HG02943 (cell line): ENCODE results near the gene TMC1.
"Not testable (repeated sequence)": the region's sequence is repeated elsewhere in the genome, so short reads cannot be mapped to it uniquely, and the experiment has no call there.

ENCODE experiments used
- ATAC-seq: cut with Tn5 transposase; IDR thresholded peaks from one replicate; pipeline ENCODE4 v1.9.1; 2021; ENCODE audit warnings: mild to moderate bottlenecking, low read depth, moderate library complexity; ENCODE audit not compliant: unreplicated experiment

Gene TMC1

GRCh38 chr9:72749276-72749675 lies 227.9 kb downstream of the TMC1 start:
- no peak for ATAC-seq

GRCh38 chr9:72751541-72751940 lies 230.1 kb downstream of the TMC1 start:
- no peak for ATAC-seq

- no peak for ATAC-seq
Observed at GRCh38 chr9:72753266-72753893, 232.0 kb downstream of the TMC1 start.

- no peak for ATAC-seq
Observed at GRCh38 chr9:72755836-72756235, 234.4 kb downstream of the TMC1 start.

DNA sequence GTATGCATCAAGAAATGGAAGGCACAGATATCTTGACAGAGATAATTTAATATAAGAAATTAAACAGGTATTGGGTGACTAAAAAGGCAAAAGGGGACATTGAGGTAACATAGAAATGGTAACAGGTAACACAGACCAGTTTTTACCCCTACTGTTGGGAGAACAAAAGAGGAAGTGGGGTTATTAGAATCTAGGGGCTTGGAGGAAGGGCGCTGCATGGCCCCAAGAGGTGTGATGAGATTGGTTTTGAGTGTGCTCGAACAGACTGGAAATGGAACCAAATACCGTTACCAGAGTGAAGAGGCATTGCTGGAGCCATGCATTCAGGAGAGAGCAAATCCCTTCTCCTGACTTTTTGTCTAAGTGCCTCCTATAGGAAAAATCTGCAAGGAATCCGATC lies 237.5 kb downstream of the TMC1 start:
- no peak for ATAC-seq

GRCh38 chr9:72763022-72763421 lies 241.6 kb downstream of the TMC1 start:
- ATAC-seq, result no peak

GRCh38 chr9:72769546-72769945 lies 248.1 kb downstream of the TMC1 start:
- no peak for ATAC-seq

- ATAC-seq, result no peak
Observed at GRCh38 chr9:72772661-72773060, 251.3 kb downstream of the TMC1 start.

DNA sequence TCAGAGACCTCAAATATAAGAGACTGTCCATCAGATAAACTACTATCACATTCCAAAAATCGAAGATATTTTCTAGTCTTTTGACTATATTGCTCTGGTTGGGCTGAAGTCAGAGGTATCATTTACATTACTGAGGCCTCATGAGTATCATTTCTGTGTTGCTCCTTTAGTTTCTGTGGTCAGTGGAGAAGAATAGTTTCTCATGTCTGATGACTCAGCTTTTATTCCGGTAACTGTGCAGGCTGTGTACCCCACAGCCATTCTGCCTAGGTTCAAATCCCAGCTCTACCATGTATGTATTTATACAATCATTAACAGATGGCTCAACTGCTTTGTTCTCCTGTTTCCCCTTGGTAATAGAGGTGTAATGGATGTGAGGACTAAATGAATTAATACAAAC lies 252.2 kb downstream of the TMC1 start:
- ATAC-seq, result no peak

DNA sequence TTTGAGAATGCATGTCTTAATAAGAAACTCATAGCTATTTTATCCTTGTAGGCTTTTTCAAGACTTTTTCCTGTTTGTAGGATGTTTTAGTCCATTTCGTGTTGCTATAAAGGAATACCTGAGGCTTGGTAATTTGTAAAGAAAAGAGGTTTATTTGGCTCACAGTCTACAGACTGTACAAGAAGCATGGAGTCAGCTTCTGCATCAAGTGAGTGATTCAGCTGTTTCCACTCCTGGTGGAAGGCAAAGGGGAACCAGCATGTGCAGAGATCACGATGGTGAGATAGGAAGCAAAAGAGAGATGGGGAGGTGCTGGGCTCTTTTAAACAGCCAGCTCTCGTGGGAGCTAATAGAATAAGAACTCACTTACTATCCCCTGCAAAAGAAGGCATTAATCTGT lies 254.2 kb downstream of the TMC1 start:
- ATAC-seq, result no peak

- no peak for ATAC-seq
Observed at GRCh38 chr9:72779614-72780013, 258.2 kb downstream of the TMC1 start.

DNA sequence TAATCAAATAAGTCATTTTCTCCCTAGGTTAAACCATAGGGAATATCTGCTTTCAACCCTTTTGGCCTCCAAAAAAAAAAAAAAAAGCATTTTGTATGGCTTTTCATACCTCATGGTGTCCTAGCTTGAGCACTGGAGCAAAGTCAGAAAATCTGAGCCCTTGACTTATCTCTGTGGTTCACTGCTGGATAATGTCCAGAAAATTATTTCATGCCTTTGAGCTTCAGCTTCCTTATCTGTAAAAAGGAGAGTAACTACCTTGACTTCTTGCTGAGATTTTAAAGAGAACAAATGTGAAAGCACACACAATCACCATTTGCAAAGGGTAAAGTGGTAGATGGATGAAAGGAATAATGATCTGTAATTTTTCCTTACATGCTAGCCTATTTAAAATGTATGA lies 265.5 kb downstream of the TMC1 start:
- ATAC-seq, result no peak

DNA sequence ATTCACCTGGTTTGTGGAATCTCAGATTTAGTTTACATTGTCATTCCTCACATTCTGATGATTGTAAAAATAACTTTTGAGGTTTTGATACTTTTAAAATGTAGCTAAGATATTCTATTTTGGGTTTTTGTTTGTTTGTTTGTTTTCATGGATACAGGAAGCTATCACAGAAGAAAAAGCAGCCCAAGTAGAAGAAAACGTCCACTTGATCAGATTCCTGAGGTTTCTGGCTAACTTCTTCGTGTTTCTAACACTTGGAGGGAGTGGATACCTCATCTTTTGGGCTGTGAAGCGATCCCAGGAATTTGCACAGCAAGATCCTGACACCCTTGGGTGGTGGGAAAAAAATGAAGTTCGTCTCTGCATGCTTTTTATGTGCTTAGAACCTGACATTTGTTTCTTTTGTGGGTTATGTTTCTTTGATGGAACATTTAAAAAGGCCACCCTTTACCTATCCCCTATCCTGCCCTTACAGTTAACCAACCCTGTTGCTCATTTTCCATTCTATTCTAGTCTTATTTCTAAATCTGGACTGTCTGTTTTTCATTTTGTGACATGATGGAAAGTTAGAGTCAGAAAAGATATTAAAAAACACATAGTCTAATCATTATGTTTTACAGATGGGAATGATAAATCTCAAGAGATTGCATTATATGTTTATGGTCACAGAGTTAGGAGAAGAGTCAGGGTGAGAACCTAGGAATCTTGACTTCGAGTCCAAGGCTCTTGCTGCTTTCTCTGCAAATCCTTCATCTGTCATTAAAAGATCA lies 267.7 kb downstream of the TMC1 start:
- no peak for ATAC-seq

DNA sequence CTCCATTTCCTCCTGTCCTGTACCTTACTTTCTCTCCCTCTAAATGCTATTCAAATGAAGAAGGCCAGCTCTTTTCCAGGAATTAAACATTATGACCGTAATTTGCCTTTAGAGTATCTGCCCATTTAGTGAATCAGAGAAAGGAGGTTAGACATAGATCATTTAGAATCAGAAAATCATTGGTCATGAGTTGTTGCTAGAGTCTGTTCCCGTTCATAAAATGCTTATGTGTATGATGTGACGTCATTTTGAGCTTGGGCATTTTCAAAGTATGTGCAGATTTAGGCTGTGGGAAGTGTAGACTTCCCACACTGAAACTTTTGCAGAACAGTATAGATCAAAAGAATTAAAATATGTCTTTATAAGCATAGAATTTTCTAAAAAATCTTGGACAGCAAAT lies 268.5 kb downstream of the TMC1 start:
- ATAC-seq, result no peak

DNA sequence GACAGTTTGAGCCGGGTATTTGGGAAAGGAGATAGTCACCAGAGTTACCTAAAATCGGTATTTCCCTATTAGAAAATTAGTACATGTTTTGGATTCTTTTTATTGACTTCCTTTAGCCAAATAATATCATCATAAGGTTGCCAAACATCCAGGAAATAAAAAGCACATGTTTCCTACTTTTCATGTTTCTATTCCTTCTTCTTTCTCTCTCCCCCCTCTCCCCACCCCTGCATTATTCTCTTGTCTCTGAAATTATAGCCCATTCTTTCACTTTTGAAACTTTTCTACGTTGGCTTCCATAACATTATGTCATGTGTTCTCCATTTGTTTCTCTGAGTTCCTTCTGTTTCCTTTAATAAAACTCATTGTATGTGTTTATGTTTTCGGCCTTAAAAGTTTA lies 269.6 kb downstream of the TMC1 start:
- no peak for ATAC-seq

DNA sequence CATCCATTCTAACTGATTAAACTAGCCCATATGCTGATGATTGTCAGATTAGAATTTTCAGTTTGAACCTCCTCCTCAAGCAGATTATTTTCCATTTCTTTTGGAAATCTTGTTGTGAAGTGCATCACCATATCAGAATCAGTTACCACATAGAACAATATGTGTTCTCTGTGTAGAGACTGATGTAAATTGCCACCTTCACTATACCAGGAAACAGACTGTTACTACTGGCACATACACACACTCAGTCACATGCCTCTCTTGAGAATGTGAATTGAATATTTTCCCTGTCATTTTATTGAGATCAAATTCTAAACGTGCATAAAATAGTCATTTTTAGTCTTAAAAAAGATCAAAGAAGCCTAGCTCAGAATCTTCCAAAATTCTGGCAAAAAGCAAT lies 270.0 kb downstream of the TMC1 start:
- no peak for ATAC-seq

DNA sequence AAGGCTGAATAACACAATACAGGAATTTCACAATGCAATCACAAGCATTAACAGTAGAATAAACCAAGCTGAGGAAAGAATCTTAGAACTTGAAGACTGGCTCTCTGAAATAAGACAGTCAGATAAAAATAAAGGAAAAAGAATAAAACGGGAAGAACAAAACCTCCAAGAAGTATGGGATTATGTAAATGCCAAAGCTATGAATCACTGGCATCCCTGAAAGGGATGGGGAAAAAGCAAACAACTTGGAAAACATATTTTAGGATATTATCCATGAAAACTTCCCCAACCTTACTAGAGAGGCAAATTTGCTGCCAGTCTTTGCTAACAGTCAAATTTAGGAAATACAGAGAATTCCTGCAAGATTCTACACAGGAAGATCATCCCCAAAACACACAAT lies 273.5 kb downstream of the TMC1 start:
- ATAC-seq, result no peak

DNA sequence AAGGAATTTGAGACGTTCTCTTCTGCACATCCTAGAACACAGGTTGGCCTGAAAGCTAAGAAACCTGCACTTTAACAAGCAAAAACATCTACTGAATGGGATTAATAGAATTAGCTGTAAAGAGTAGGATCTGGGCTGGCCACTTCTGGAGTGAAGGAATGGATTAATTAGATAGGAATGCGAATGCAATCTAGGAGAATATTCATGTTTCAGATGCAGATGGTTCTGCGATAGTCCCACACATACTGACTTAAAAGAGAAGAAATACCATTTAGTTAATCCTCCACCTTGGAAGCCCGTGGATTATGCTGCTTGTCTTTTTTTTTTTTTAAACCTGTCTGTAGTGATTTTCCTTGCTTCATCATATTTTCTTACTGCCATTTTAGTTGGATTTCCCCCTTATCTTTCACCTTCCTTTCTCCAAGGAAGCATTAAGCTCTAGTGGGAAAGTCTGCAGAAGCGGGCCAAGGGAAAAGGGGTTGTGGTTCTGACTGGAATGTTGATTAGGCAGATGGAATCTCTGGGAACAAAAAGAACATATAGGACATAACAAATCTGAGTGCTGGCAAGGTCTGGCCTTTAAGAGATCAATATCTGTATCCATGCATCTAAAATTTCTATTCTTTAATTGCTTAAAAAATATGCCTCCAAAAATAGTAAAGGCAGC lies 279.1 kb downstream of the TMC1 start:
- no peak for ATAC-seq

DNA sequence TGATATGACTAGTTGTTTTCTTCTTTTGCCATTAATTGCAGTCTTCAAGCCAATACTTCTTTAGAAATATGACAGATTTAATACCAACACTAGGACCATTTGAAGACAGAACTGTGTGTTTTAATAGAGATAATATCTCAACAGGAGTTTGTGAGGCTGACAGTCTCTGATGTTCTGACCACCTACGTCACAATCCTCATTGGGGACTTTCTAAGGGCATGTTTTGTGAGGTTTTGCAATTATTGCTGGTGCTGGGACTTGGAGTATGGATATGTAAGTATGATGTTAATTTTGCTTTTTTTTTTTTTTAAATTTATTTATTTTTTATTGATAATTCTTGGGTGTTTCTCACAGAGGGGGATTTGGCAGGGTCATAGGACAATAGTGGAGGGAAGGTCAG lies 283.8 kb downstream of the TMC1 start:
- no peak for ATAC-seq

- ATAC-seq, result not testable (repeated sequence)
Observed at GRCh38 chr9:72806313-72806809, 285.0 kb downstream of the TMC1 start.

- no peak for ATAC-seq
Observed at GRCh38 chr9:72807765-72808445, 286.5 kb downstream of the TMC1 start.
